ES-I3 (cell line): ENCODE results near the gene FAM47A.

Source experiments
- H3K36me3 ChIP-seq: 2 replicates; pipeline ENCODE4 v1.6.1; 2013; ENCODE audit warnings: mild to moderate bottlenecking, low read length, control low read depth, moderate library complexity; ENCODE audit not compliant: insufficient read depth
- H3K4me1 ChIP-seq: 2 replicates; pipeline ENCODE4 v1.6.1; 2013; ENCODE audit warnings: mild to moderate bottlenecking, control low read depth, low read length; ENCODE audit not compliant: insufficient read depth
- H3K9ac ChIP-seq: 2 replicates; pipeline ENCODE4 v1.6.1; 2013; ENCODE audit warnings: low read depth, mild to moderate bottlenecking, low read length, moderate library complexity
- H3K9me3 ChIP-seq: 2 replicates; pipeline ENCODE4 v1.6.1; 2013; ENCODE audit warnings: mild to moderate bottlenecking, low read length, moderate library complexity; ENCODE audit not compliant: control insufficient read depth, insufficient read depth

The FAM47A gene

DNA sequence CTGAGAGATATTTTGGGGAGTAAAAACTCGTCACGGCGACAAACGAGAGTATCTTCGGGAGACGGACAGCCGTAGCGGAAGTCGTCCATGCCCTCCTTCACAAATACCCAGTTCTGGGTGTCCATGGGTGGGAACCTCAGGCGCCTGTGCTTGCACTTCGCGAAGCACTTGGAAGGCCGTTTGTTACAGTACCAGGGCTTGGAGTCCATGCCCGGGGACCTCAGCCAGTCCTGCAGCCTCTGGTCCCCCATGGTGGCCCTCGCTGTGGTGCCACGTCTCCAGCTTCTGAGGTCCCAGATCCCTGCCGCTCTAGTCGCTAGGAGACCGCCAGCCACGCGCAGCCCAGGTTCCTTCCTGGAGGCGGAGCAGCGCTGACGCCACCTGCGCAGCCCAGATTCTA lies at the start of gene FAM47A:
Gene FAM47A, minus strand, starts transcription at position 287 of the 400 bp plus-strand sequence. Its CDS starts 36 bp downstream, at position 251.
- Histone ChIP-seq H3K36me3 (no peaks in the 10 kb centered on the region), H3K9me3 (no peaks in the 10 kb centered on the region), H3K9ac (no peak within 1 kb of the TSS), H3K4me1 (no peaks in the 10 kb centered on the region)

GRCh38 chrX:34147345-34147744 lies 15.2 kb upstream of the FAM47A start:
- Histone ChIP-seq H3K9ac (no peak overlapping the region), H3K9me3 (no peaks in the 10 kb centered on the region), H3K36me3 (no peaks in the 10 kb centered on the region), H3K4me1 (0 out of 2 replicates have a peak, but pooled peaks cover 4% of the 10 kb centered on the region)

DNA sequence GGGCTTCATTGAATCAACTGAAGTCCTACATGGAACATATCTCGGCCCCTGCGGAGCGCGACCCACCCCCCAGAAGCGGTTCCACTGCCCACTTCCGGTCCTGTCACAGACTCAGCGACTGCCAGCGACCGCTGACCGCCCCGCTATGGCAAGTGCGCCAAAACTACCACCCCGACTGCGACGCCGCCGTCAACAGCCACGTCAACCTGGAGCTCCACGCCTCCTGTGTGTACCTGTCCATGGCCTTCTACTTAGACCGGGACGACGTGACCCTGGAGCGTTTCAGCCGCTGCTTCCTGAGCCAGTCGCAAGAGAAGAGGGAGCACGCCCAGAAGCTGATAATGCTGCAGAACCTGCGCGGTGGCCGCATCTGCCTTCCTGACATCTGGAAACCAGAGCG lies 14.8 kb upstream of the FAM47A start:
- Histone ChIP-seq H3K9me3 (no peaks in the 10 kb centered on the region), H3K36me3 (no peaks in the 10 kb centered on the region), H3K4me1 (0 out of 2 replicates have a peak, but pooled peaks cover 4% of the 10 kb centered on the region), H3K9ac (no peak overlapping the region)

DNA sequence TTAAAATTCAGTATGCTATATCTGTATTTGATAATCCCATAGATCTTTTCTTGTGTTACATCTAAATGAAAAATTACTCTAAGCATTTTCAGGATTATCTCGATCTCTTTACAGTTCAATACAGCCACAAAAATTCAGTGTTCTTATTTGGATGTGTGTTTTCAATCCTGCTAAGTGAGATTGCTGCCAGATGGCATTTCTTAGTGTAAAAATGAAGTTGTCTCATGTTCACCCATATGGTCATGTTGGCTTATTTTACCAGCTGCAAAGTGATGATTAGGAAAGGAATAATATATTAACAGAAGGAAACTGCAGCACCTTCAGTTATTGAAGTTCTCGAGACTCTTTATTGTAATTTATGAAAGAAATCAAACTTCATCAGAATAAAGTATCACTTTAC lies 12.1 kb upstream of the FAM47A start:
- Histone ChIP-seq H3K4me1 (no peaks in the 10 kb centered on the region), H3K9me3 (no peaks in the 10 kb centered on the region), H3K36me3 (no peaks in the 10 kb centered on the region), H3K9ac (no peak overlapping the region)

- Histone ChIP-seq H3K4me1 (no peaks in the 10 kb centered on the region), H3K9me3 (no peaks in the 10 kb centered on the region), H3K36me3 (no peaks in the 10 kb centered on the region), H3K9ac (no peak overlapping the region)
Observed at GRCh38 chrX:34140816-34141215, 8.7 kb upstream of the FAM47A start.

DNA sequence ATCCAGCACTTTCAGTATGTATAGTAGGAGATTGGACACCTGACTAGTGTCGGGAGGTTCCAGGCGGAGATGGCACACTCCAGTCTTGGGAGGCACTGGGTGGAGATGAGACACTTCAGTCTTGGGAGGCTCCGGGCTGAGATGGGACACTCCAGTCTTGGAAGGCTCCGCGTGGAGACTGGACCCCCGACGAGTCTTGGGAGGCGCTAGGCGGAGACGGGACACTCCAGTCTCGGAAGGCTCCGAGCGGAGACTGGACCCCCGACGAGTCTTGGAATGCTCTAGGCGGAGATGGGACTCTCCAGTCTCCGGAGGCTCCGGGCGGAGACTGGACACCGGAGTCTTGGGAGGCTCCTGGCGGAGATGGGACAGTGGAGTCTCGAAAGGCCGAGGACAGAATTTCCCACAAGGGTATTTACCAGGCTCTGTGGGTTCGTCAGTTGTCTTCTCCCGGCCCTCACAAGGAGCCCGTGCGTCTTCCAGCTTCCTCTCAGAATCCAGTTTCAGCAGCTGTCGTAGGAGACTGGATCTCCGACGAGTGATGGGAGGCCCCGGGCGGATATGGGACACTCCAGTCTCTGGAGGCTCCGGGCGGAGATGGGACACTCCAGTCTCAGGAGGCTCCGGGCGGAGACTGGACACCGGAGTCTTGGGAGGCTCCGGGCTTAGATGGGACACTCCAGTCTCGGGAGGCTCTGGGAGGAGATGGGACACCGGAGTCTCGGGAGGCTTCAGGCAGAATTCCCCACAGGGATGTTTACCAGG lies 952 bp downstream of the FAM47A start:
- Histone ChIP-seq H3K9ac (no peak overlapping the region), H3K36me3 (no peaks in the 10 kb centered on the region), H3K9me3 (no peaks in the 10 kb centered on the region), H3K4me1 (no peaks in the 10 kb centered on the region)

- no peaks in the 10 kb centered on the region for H3K36me3 ChIP-seq
- no peaks in the 10 kb centered on the region for H3K4me1 ChIP-seq
- H3K9ac ChIP-seq: no peak overlapping the region
- no peaks in the 10 kb centered on the region for H3K9me3 ChIP-seq
Observed at GRCh38 chrX:34130501-34130900, 1.6 kb downstream of the FAM47A start.

DNA sequence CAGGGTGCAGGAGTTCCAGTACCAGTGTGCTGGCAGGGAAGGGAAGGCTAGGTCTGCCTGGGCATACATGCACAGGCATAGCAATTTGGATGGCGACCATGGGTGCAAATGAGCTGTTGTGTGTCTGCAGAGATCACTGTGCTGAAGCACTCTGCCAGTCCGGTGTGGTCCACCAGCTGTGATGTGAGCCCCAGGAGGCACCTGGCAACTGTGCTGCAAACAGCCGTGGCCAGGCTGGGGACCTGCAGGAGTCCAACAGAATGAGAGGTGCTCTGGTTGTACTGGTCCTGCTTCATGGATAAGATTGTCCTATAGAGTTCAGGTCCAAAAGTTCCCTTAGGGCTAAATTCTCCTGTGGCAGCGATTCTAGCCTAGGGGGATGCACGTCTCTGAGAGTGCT lies 6.1 kb downstream of the FAM47A start:
- no peaks in the 10 kb centered on the region for H3K4me1 ChIP-seq
- H3K9ac ChIP-seq: no peak overlapping the region
- H3K9me3 ChIP-seq: peaks cover 5% of the 10 kb centered on the region; the same call in 1 of the 2 replicates
- no peaks in the 10 kb centered on the region for H3K36me3 ChIP-seq

DNA sequence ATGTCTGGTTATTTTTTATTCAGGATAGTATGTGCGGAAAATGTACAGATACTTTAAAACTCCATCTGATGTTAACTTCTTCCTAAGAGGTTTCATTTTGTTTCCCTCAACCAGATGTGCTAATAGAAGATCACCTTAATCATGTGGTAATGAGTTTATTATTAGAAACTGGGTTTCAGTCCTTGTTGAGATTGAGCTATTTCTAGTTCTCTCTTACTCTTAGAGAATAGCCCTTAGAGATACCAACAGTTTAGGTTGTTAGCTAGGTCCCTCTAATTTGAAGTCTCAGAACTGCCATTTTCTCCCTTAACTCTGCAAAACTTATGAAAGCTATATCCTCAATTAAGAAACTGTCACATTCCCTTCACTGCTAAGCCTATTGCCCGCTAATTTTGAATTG lies 13.0 kb downstream of the FAM47A start:
- Histone ChIP-seq H3K36me3 (no peaks in the 10 kb centered on the region), H3K9me3 (peaks cover 5% of the 10 kb centered on the region; the same call in 1 of the 2 replicates), H3K9ac (no peak overlapping the region), H3K4me1 (no peaks in the 10 kb centered on the region)

GRCh38 chrX:34112459-34112858 lies 19.7 kb downstream of the FAM47A start:
- no peak overlapping the region for H3K9ac ChIP-seq
- no peaks in the 10 kb centered on the region for H3K36me3 ChIP-seq
- no peaks in the 10 kb centered on the region for H3K4me1 ChIP-seq
- no peaks in the 10 kb centered on the region for H3K9me3 ChIP-seq
